HepG2 (cell line): Measurements from ENCODE around the gene USP2. TPM values are rescaled to one million over a fixed set of nuclear protein-coding genes. Genes with fewer than 3 reads are reported as not detected.

Experiments
- ATAC-seq: fragments of 200-7000 bp; cut with Tn5 transposase; 3 replicates; pipeline ENCODE4 v1.9.1; 2020; ENCODE audit warnings: mild to moderate bottlenecking, moderate library complexity
- BruUV-seq: library from RNA; stranded (reverse); fragments of 400-500 nt; replicated peaks from 2 replicates; lab custom pipeline; 2021; lab: Mats Ljungman, UMichigan
- CTCF ChIA-PET: fragments of 300-600 bp; formaldehyde crosslinking; extraction: SDS; loops from one replicate; lab custom pipeline; 2021; ENCODE audit warnings: low total read pairs, inconsistent platforms, low intra/inter-chr PET ratio; lab: Yijun Ruan, JAX
- POLR2A ChIA-PET: fragments of 350-600 bp; sonication (Branson Sonifier 250); formaldehyde crosslinking; loops from one replicate; lab custom pipeline; 2020; ENCODE audit warnings: antibody characterized with exemption, inconsistent platforms; lab: Yijun Ruan, JAX
- DNase-seq: peaks from one replicate; pipeline ENCODE4 v3.0.0-alpha.2; 2015; ENCODE audit warnings: low spot score
- FAIRE-seq: peaks from 3 replicates; lab custom pipeline; 2011; peaks lifted over from hg19 to GRCh38; lab: Jason Lieb, UNC
- H2AFZ ChIP-seq: one replicate; pipeline ENCODE4 v1.6.1; 2011; ENCODE audit warnings: low read length, inconsistent platforms
- H3K27ac ChIP-seq: fragments of 300-600 bp; 3 replicates; pipeline ENCODE4 v1.8.0; 2011; ENCODE audit warnings: mixed run types, mild to moderate bottlenecking, mixed read lengths, low read length, inconsistent platforms; ENCODE audit not compliant: insufficient read depth; ENCODE audit errors: extremely low read length
- H3K27me3 ChIP-seq, 2 experiments: fragments of 200-600 bp in 1 of 2; 2 replicates in 1 of 2; 3 replicates in 1 of 2; pipeline versions ENCODE4 v1.6.0 to v1.8.0; 2011; ENCODE audit warnings: low read length in 2 of 2, mild to moderate bottlenecking in 2 of 2, moderate library complexity in 2 of 2, inconsistent platforms in 1 of 2; ENCODE audit not compliant: insufficient read depth in 2 of 2, control insufficient read depth in 1 of 2
- H3K36me3 ChIP-seq, 2 experiments: fragments of 200-600 bp in 1 of 2; replicated peaks in 1 of 2; 2 replicates in 1 of 2; 3 replicates in 1 of 2; pipeline versions ENCODE4 v1.5.1 to v1.8.0; 2011; ENCODE audit warnings: low read length in 2 of 2, inconsistent platforms in 1 of 2; ENCODE audit not compliant: insufficient read depth in 2 of 2, control insufficient read depth in 1 of 2
- H3K4me1 ChIP-seq: 2 replicates; pipeline ENCODE4 v1.5.1; 2012; ENCODE audit warnings: low read length, inconsistent platforms; ENCODE audit not compliant: insufficient read depth
- H3K4me2 ChIP-seq: 2 replicates; pipeline ENCODE4 v1.6.0; 2011; ENCODE audit warnings: low read depth, low read length, inconsistent platforms
- H3K4me3 ChIP-seq, 3 experiments: fragments of 200-600 bp in 1 of 3; sonication (generic), shearing (Covaris generic) in 1 of 3; replicated peaks in 1 of 3; 2 replicates each; pipeline ENCODE4 v1.5.1; 2011 to 2016; ENCODE audit warnings: low read length in 3 of 3, inconsistent platforms in 2 of 3, low read depth in 2 of 3, mild to moderate bottlenecking in 2 of 3, control low read depth in 1 of 3, mixed read lengths in 1 of 3; ENCODE audit not compliant: insufficient read depth in 1 of 3
- H3K79me2 ChIP-seq: one replicate; pipeline ENCODE4 v1.6.1; 2011; ENCODE audit warnings: low read length, inconsistent platforms; ENCODE audit not compliant: insufficient read depth
- H3K9ac ChIP-seq: 2 replicates; pipeline ENCODE4 v1.6.0; 2011; ENCODE audit warnings: mild to moderate bottlenecking, low read depth, low read length, inconsistent platforms; ENCODE audit not compliant: insufficient read depth
- H3K9me3 ChIP-seq: 2 replicates; pipeline ENCODE4 v1.5.1; 2012; ENCODE audit warnings: mild to moderate bottlenecking, low read length
- H4K20me1 ChIP-seq: 2 replicates; pipeline ENCODE4 v1.6.0; 2011; ENCODE audit warnings: inconsistent platforms, mild to moderate bottlenecking, low read length, moderate library complexity; ENCODE audit not compliant: insufficient read depth
- CBFB ChIP-seq: sonication (generic); formaldehyde crosslinking; IDR thresholded peaks from 2 replicates; pipeline ENCODE4 v1.4.0; 2020; ENCODE audit warnings: missing genetic modification reagents
- CEBPB ChIP-seq: IDR thresholded peaks from 2 replicates; pipeline ENCODE4 v1.6.1; 2011; ENCODE audit warnings: low read depth, low read length, improper control_type of control experiment, borderline replicate concordance
- CEBPG ChIP-seq: IDR thresholded peaks from 2 replicates; pipeline ENCODE4 v1.6.1; 2016
- MZF1 ChIP-seq: sonication (generic); formaldehyde crosslinking; IDR thresholded peaks from 2 replicates; pipeline ENCODE4 v1.8.1; 2023; ENCODE audit warnings: mild to moderate bottlenecking, missing genetic modification reagents, borderline replicate concordance
- PBX2 ChIP-seq: IDR thresholded peaks from 2 replicates; pipeline ENCODE4 v1.6.1; 2016; ENCODE audit warnings: control low read depth
- ZMYM3 ChIP-seq: sonication (generic); formaldehyde crosslinking; IDR thresholded peaks from 2 replicates; pipeline ENCODE4 v1.5.1; 2020; ENCODE audit warnings: mild to moderate bottlenecking, missing genetic modification reagents
- ZNF275 ChIP-seq: sonication (generic); formaldehyde crosslinking; IDR thresholded peaks from 2 replicates; pipeline ENCODE4 v1.8.0; 2022; ENCODE audit warnings: missing genetic modification reagents, mild to moderate bottlenecking, inconsistent platforms, borderline replicate concordance
- ZNF280B ChIP-seq: sonication (generic); formaldehyde crosslinking; IDR thresholded peaks from 2 replicates; pipeline ENCODE4 v1.5.0; 2020; ENCODE audit warnings: missing genetic modification reagents, mild to moderate bottlenecking, borderline replicate concordance
- ZNF564 ChIP-seq: sonication (generic); formaldehyde crosslinking; IDR thresholded peaks from 2 replicates; pipeline ENCODE4 v1.8.1; 2023; ENCODE audit warnings: mild to moderate bottlenecking, missing genetic modification reagents
- ZNF570 ChIP-seq: sonication (generic); formaldehyde crosslinking; IDR thresholded peaks from 2 replicates; pipeline ENCODE4 v1.4.0; 2020; ENCODE audit warnings: mild to moderate bottlenecking, missing genetic modification reagents, borderline replicate concordance
- WGBS: methylation state at CpG from one replicate; pipeline ENCODE4 v1.1.6; 2017; ENCODE audit warnings: low lambda C conversion rate; 5-methylcytosine and 5-hydroxymethylcytosine counted together
- in situ Hi-C: cut with HindIII; loops from 2 replicates; pipeline ENCODE4 v1.10.0; 2017; ENCODE audit warnings: low pct_unique_long_range_greater_than_20kb; ENCODE audit not compliant: extremely low pct_ligation_motif_present
- intact Hi-C: fragments of 100-400 bp; cut with micrococcal nuclease; formaldehyde crosslinking; loops from one replicate; pipeline ENCODE4 v1.10.0; 2022; ENCODE audit not compliant: unreplicated experiment
- polyA plus RNA-seq, 8 experiments: library from polyadenylated mRNA; depleted of rRNA in 3 of 8; stranded (reverse) in 7 of 8; unstranded in 1 of 8; fragments of >200 nt; fragmentation: Illumina TruSeq in 4 of 8; extraction: Trizol in 4 of 8; gene quantifications; 2 replicates each; pipeline versions ENCODE4 v1.2.1 to v1.2.3, GENCODE V29; 2011 to 2016; ENCODE audit warnings: low read depth in 4 of 8, missing spikeins in 1 of 8, mixed read lengths in 1 of 8; ENCODE audit not compliant: insufficient read depth in 1 of 8
- total RNA-seq, 5 experiments: library from RNA; depleted of rRNA; stranded (reverse); fragments of >200 nt; fragmentation: Illumina TruSeq; extraction: Trizol; gene quantifications; 2 replicates each; pipeline ENCODE4 v1.2.3, GENCODE V29; 2016; ENCODE audit warnings: low read depth in 1 of 5

USP2 gene
- total and polyA plus RNA-seq, 2 of the 13 experiments (the other 11 are each of a cell fraction or from before 2014, with no cell fraction given), result 2.5 to 6.0 TPM

- in situ Hi-C loops (no loop called here), intact Hi-C loops (no loop called here)
- no peak overlapping the region for H2AFZ ChIP-seq
- BruUV-seq, result no TSS peak
- H3K79me2 ChIP-seq, result no peaks in the 10 kb centered on the region
- no peak for TF ChIP-seq PBX2 (CRISPR knock-in tag)
- 0 out of 2 replicates have a peak, but pooled peaks have one; percentile 29 for TF ChIP-seq ZNF280B
- TF ChIP-seq ZNF570, result no peak
- TF ChIP-seq ZNF564 (CRISPR knock-in tag), result no peak
- peak; percentile 56 for TF ChIP-seq CEBPG (CRISPR knock-in tag)
- no peak for TF ChIP-seq ZMYM3
- no peak for TF ChIP-seq CBFB (CRISPR knock-in tag)
- no peak for TF ChIP-seq ZNF275 (CRISPR knock-in tag)
- TF ChIP-seq CEBPB, result peak; percentile 77
- no peak for TF ChIP-seq MZF1 (CRISPR knock-in tag)
- ChIA-PET POLR2A (interaction anchor here (1.0 to 2.8 kb wide), 3 partner anchors 10 to 69 kb away, joined by 3 to 9 read pairs (median 6); partner anchors contain the start of gene MCAM), CTCF (no interaction called here)
- H3K4me2 ChIP-seq, result no peak overlapping the region
- ATAC-seq (peak; percentile 46), DNase-seq (no peak), FAIRE-seq (no peak)
- H3K27ac ChIP-seq, result no peak overlapping the region
- H3K36me3 ChIP-seq, result peaks cover 3 to 5% of the 10 kb centered on the region in 2 experiments; a peak in 3 of 5 replicates
- no peaks in the 10 kb centered on the region for H3K27me3 ChIP-seq
- no peak overlapping the region for H3K9ac ChIP-seq
- 76% methylated on average over 3 of the region's 5 CpGs for WGBS
- H3K9me3 ChIP-seq, result no peaks in the 10 kb centered on the region
- H4K20me1 ChIP-seq, result no peaks in the 10 kb centered on the region
- H3K4me3 ChIP-seq, result no peak overlapping the region
- peaks cover 22% of the 10 kb centered on the region for H3K4me1 ChIP-seq
These were observed 75.1 kb downstream of the USP2 start for GRCh38 chr11:119306373-119306890.
